GM20431 (cell line): ENCODE measurements around the gene EEPD1.
"Not testable (repeated sequence)": the region's sequence is repeated elsewhere in the genome, so short reads cannot be mapped to it uniquely, and the experiment has no call there.

ENCODE experiments used
- in situ Hi-C: fragments of 300-500 bp; cut with MseI, MboI; formaldehyde crosslinking; loops from one replicate; pipeline ENCODE4 v1.15.0; 2020; ENCODE audit warnings: low sequenced_read_pairs; ENCODE audit not compliant: unreplicated experiment

EEPD1 gene

DNA sequence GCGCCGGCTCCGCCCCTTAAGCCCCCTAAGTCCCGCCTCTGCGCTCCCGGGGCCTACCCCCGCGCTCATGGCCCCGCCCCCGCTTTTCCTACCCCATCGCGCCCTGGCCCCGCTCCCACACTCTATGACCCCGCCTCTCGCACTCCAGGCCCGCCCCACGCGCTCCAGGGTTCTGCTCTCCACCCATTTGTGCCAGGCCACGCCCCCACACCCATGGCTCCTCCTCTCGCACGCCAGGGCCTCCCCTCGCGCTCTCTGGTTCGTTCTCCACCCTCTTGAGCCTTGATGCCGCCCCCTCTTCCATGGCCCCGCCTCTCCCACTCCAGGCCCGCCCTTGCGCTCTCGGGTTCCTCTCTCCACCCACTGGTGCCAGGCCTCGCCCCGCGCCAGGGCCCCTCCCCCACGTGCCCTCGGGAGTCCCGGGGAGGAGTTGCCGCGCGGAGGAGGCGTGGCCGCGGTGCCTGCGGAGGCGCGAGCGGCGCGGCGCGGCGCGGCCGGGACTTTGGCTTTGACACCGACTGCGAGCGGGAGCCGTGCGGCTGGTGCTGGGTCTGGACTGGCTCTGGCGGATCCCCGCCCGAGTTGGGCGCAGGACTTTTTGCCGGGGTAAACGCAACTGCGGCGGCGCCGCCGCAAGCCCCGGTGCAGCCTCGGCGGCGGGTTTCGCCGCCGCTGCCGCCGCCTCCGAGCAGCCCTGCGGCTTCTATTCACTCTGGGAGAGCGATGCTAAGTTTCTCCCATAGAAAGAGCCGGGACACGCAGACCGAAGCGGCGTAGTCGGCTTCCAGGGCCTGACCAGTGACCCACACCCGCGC lies at the start of gene EEPD1:
Gene EEPD1 (plus strand): TSS at position 499 of the 815 bp plus-strand sequence. CDS start 1,071 bp downstream, outside the sequence.
- in situ Hi-C loops, result no loop called here

DNA sequence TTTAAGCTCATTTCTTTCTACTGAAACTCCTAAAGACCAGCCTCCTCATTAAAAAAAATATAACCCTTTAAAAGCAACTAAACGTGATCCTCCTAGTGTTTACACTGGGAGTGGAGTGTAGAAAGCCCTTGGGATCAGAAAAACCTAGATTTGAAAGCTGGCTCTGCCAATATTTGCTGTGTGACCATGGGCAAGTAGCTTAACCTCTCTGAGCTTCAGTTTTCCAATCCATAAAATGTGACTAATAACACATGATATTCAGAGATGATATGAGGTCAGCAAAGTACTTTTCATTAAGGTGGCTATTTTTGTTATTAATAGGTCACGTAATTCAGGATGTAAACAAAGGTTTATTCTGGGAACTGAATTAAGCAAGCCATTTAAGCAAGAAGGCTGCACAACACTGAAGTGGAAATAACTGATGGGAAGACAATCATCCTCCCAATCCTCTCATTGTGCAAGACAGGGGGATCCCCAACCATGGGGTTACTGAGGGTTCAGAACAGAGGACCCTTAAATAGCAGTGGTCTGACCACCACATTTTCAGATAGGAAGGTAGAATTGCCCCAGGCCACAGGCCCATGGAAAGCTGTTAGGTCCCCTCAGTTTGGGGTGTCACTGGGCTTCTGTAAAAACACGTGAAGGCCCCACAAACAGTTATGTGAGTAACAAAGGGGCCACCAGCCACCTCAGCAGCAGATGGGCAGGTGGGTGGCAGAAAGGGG lies 49.1 kb upstream of the EEPD1 start:
- in situ Hi-C loops, result no loop called here

DNA sequence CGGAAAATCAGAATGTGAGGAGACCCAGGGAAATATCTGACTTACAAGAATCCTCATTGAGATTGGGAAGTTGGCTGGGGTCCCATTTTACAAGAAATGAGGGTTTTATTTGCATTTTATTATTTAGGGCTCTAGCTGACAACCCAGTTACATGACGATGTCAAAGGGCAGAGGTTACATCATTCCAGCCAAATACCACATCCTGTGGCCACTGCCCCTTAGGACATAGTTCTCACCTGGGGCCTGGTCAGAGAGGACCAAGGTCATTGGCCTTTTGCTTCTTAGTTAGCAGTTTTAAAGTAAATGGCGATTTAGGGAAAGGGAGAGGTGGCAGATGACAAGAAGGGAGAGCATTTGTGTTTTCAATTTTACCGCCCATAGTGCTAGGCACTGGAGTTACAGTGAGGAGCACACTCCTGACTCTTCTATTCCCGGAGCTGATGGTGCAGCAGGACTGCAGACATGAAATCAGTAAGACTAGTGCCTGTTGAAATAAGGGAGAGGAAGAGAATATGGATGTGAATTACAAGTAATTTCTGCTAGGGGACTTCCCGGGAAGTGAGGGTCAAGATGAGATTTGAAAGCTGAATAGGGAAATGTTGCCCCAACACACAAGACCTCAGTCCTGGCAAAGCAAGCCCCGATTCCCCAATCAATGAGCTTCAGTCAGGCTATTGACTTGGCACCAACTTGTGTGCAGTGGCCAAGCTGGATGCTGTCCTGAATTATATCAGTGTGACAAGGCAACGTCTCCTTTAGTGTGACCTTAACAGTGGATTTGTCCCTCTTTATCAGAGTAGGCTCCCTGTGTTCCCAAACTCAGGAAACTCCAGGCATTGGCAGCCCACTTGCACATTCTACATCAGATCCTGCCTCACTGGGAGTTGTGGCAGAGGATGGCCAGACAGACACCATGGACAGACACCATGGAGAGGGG lies 45.8 kb upstream of the EEPD1 start:
- in situ Hi-C loops, result not testable (repeated sequence)

DNA sequence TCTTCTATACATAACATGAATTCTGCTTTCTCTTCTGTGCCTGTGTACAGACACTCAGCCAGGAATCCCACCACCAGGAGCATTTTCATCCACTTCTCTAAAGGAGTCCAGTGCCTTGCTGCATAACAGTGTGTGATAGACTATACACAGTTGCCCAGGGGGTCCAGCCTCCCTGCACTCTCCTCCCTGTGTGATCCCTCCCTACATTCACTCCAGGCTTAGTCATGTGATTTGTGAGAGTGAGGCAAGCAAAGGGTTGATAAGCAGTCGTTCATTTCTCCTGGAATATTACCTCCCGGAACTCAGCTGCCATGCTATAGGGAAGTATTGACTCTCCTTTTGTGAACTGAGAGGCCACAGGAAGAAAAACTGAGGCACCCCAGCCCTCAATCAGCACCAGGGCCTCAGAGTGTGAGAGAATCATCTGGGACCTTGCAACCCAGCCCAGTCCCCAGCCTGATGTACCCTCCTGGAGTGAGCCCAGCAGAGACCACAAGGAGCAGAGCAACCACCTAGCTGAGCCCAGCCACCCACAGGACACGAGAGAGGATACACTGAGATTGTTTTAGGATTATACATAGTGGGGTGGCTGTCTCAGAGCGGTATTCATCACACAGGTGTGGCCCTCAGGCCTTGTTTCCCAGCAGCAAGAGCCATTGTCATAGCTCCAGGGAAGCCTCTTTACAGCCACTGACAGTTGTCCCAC lies 45.0 kb upstream of the EEPD1 start:
- in situ Hi-C loops, result no loop called here

DNA sequence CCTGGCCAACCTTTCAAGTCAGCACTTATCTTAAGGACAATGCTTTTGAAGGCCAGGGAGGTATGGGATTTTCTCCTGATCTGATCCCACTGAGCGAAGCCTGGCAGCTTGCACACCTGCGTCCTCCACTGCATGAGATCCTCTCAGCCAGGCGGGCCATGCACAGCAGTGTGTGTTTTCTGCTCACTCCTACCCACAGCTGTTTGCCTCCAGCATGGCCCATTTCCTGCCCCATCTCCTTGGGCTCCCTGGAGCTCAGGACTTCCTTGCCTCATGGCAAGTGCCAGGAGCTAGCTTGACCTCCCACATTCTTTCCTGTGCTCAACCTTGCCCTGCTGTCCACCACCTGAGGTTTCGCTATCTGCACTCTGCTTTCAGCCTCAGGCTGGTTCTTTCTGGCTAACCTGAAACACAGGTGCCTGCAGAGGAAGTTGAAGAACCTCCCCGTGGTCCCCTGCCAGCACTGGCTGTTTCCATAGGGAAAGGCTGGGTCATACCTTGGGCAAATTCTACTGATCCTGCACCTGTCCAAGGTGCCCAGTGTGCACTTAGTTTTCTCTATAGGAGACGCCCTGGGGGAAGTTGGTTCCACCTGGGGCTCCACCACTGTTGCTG lies 43.9 kb upstream of the EEPD1 start:
- in situ Hi-C loops, result no loop called here

DNA sequence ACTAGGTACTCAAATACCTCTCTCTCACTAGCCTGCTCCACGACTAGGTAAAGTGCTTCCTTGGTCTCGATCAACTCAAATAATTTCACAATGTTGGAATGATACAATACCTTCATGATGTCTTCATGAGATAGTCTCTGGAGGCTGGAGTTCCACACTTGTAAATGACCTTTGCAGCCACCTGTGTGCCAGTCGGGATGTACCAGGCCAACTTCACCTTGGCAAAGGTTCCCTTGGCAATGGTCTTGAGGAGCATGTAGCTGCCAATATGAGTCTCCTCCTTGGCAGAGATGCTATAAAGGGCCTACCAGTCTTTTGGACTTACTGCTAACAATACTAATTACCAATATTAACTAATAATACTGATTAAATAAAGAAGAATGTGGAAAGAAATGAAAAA lies 42.5 kb upstream of the EEPD1 start:
- in situ Hi-C loops, result no loop called here

DNA sequence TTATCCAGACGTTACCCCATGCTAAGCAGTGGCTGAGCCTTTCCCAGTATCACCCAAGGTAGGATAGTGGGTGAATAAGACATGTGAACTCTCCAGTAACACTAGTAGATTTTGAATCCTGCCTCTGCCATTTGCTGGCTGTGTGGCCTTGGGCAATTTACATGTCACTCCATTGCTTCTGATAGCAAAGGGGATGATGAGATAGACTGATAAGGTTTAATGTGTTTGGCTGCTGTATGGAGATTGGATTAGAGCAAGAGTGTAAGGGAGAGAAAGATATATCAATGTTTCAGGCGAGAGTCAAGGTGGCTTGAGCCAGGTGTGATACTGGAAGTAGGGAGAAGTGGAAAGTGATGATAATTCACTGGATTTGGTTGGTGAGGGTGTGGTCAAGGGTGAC lies 40.1 kb upstream of the EEPD1 start:
- in situ Hi-C loops, result no loop called here

DNA sequence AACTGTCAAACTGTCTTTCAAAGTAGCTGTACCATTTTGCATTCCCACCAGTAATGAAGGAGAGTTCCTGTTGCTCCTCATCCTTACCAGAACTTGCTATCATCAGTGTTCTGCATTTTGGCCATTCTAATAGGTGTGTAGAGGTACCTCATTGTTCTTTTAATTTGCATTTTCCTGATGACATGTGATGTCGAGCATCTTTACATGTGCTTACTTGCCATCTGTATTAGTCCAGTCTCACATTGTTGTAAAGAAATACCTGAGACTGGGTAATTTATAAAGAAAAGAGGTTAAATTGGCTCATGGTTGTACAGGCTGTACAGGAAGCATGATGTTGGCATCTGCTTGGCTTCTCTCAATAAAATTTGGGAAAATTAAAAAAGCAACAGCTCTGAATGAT lies 38.7 kb upstream of the EEPD1 start:
- in situ Hi-C loops, result no loop called here

DNA sequence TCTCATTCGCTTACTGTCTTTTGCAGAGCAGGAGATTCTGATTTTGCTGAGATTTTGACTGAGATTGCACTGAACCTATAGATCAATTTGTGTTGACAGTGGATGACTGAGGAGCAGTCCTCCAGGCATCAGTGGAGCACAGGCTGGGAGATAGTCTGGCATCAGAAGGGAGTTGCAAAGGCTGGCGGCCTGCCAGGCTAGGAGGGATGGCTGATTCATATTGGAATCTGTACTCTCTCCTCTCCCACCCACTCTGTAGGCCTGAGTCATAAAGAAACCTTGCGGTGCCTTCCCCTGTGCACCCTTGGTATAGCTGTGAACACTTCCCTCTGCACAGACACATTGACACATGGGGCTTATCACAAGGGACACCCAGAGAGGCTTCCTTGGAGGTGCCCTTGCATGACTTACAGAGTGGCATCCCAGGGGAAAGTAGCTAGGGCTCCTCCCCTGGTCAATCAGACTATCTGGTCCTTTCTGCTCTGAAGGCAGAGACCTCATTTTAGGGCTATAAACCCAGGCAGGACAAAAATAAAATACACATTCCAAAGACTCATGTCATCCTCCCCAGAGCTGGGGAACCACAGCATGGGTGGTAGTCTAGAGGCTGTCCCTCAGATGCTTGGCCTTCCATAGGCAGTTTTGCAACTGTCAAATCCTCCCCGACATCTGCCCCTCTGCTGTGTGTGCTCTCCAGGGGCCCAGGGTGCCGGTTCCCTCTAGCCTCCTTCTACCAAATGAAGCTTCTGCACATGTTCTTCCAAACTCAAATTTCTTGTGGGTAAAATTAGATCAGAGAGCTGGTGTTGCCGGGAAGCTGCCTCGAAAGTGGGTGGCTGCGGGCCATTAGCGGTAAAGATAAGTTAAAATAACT lies 37.4 kb upstream of the EEPD1 start:
- in situ Hi-C loops, result no loop called here

DNA sequence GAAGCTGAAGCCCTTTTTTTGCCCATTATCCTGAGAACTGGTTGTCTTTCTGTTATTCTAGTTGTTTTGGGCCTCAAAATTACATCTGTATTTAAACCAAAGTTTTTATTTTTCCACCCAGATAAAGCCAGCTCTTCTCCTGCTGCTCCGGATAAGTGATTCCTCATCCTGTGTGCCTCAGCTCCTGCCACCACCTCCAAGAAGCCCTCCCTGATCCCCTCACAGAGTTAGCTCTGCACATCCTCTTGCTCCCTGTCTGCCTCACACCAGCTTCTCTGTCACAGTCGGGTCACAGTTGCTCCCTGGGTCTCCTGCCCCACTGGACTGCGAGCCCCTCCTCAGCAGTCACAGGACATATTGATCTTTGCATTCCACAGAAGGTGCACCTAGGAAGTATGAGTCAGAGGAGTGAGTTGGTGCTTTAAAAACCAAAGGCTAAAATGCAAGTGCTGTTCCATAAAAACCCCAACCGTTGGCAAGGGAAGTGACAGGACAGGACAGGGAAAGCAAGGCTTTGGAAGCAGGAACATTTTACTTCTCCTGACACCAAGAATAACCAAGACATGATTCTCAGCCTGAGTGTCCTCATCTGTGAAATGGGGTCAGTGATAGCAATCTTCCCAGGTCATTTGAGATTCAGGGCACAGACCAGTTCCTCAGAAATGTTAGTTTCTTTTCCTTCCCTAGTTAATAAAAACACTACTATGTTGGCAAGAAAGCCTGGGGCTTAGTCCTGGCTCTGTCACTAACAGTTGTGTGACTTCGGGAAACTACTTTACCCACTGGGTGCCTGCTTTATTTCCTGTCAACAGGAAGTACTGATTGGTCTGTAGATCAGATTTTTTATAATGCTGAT lies 36.5 kb upstream of the EEPD1 start:
- in situ Hi-C loops, result no loop called here

DNA sequence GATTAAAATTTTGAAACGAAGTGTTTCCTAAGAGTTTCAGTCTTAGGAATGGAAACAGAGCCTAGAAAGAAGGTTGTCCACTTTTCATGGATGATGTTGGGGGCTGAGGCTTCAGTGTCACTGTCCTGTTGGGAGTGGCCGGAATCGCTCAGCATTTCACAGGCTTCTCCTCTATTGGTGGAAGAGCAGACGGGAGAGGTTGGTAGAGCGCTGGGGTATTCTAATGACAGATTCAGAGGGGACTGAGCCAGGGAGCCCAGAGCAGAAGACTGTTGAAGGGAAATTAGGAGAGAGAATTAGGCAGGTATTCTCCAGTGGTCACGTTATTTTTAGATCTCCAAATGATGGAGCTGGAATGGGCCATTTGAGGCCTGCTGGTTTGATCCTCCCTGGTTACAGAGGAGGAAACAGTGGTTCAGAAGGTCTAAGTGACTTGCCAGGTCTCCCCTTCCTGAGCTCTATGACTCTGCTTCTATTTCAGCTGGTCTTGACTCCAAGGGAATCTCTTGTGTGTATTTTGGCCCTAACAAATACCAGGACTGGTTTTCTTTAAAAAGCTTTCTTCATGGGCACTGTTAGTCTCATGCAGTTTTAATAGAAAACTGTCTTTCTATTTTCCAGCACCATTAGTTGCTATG lies 35.7 kb upstream of the EEPD1 start:
- in situ Hi-C loops, result no loop called here

DNA sequence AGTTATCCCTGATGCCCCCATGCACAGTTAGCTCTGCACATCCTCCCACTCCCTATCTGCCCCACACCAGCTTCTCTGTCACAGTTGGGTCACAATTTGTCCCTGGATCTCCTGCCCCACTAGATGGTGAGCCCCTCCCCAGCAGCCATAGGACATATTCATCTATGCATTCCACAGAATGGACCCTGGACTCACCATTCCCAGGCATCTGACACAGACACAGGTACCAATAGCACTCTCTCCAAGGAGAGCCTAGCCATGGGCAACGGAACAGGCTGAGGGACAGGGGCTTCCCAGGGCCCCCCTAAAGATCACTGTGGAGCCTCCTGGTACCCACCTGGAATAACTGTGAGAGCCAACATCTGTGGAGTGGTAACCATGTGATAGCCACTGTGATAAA lies 34.7 kb upstream of the EEPD1 start:
- in situ Hi-C loops, result no loop called here

DNA sequence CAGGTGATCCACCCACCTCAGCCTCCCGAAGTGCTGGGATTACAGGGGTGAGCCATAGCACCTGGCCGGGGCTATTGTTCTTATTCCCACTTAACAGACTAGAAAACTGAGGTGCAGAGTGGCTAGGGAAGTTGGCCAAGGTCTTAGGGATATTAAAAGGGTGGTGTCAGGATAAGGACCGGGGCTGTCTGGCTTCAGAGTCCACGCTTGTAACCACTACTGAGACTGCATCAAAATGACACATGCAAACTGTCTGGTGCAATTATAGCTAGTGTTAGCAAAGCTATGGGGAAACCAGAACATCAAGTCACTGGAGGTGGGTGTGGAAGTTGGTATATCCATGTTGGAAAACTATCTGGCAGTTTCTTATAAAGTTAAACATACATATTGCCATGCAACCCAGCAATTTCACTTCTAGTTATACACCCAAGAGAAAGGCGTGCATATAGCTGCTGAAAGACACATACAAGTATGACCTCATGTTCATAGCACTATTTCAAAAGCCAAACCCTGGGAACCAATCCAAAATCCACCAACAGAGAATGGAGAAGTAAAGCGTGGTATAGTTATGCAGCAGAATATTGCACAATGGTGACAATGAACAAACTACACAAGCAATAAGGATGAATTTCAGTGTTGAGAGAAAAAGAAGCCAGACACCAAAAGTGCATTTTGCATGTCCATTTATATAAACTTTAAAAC lies 33.9 kb upstream of the EEPD1 start:
- in situ Hi-C loops, result no loop called here

DNA sequence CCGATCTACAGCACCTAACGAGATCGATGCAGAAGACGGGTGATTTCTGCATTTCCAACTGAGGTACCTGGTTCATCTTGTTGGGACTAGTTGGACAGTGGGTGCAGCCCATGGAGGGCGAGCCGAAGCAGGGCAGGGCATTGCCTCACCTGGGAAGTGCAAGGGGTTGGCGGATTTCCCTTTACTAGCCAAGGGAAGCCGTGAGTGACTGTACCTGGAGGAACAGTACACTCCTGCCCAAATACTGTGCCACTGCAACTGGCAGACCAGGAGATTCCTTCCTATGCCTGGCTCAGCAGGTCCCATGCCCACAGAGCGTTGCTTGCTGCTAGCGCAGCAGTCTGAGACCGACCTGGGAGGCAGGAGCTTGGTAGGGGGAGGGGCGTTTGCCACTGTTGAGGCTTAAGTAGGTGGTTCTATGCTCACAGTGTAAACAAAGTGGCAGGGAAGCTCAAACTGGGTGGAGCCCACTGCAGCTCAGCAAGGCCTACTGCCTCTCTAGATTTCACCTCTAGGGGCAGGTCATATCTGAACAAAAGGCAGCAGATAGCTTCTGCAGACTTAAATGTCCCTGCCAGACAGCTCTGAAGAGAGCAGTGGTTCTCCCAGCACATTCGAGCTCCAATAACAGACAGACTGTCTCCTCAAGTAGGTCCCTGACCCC lies 32.9 kb upstream of the EEPD1 start:
- in situ Hi-C loops, result not testable (repeated sequence)

DNA sequence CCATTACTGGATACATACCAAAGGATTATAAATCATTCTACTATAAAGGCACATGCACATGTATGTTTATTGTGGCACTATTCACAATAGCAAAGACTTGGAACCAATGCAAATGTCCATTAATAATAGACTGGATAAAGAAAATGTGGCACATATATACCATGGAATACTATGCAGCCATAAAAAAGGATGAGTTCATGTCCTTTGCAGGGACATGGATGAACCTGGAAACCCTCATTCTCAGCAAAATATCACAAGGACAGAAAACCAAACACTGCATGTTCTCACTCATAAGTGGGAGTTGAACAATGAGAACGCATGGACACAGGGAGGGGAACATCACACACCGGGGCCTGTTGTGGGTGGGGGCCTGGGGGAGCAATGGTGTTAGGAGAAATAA lies 27.4 kb upstream of the EEPD1 start:
- in situ Hi-C loops, result not testable (repeated sequence)

DNA sequence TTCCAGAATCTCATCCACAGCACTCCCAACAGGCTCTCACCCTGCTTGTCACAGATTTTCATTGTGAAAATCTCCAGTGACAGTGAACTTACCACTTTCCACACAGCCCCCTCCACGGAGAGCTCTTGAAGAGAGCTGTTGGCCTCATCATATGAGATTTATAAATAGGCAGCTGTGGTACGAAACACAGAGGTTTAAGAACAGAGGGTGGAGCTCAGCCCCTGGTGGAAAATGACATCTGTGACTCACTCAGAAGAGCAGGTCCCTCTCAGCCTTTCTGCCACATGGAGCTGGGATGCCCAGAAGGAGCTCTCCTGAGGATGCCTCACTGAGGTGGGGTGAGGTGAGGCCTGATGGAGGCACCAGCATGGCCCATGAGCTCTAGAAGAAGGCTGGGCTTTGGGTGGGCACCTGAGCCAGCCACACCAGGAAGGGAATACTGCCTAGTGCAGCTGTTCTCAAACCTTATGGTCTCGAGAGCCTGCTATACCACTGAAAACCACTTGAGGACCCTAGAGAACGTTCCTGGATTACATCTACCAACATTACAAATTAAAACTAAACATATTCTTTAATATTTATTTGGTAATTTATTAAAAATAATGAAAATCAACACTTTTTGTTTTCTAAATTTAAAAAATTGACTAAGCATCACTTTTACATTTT lies 25.8 kb upstream of the EEPD1 start:
- in situ Hi-C loops, result no loop called here
